Putamen (tissue), 1 donor: ENCODE measurements around the gene FAM193A.
"Not testable (repeated sequence)": the region's sequence is repeated elsewhere in the genome, so short reads cannot be mapped to it uniquely, and the experiment has no call there.

Experiments used
- DNase-seq: peaks from one replicate; pipeline ENCODE4 v3.0.0-alpha.2; 2016; ENCODE audit warnings: low spot score

The FAM193A gene

GRCh38 chr4:2691313-2691712 lies 154.9 kb downstream of the FAM193A start:
- DNase-seq: no peak

- DNase-seq: no peak
Observed at GRCh38 chr4:2691952-2692435, 155.5 kb downstream of the FAM193A start.

- no peak for DNase-seq
Observed at GRCh38 chr4:2694691-2695090, 158.2 kb downstream of the FAM193A start.

GRCh38 chr4:2695346-2696060 lies 159.1 kb downstream of the FAM193A start:
- DNase-seq: no peak

GRCh38 chr4:2696423-2696822 lies 160.0 kb downstream of the FAM193A start:
- DNase-seq: no peak

- DNase-seq: no peak
Observed at GRCh38 chr4:2697995-2698414, 161.6 kb downstream of the FAM193A start.

GRCh38 chr4:2698504-2698903 lies 162.1 kb downstream of the FAM193A start:
- DNase-seq: no peak

GRCh38 chr4:2698951-2699505 lies 162.6 kb downstream of the FAM193A start:
- DNase-seq: no peak

- peak; percentile 14 for DNase-seq
Observed at GRCh38 chr4:2699534-2699933, 163.1 kb downstream of the FAM193A start.

GRCh38 chr4:2700031-2700430 lies 163.6 kb downstream of the FAM193A start:
- DNase-seq: no peak

- DNase-seq: peak; percentile 15
Observed at GRCh38 chr4:2702361-2702760, 165.9 kb downstream of the FAM193A start.

- no peak for DNase-seq
Observed at GRCh38 chr4:2702770-2703169, 166.3 kb downstream of the FAM193A start.

GRCh38 chr4:2712261-2712842 lies 175.9 kb downstream of the FAM193A start:
- DNase-seq: no peak

GRCh38 chr4:2713337-2713736 lies 176.9 kb downstream of the FAM193A start:
- no peak for DNase-seq

- DNase-seq: peak; percentile 28
Observed at GRCh38 chr4:2714061-2714770, 177.8 kb downstream of the FAM193A start.

GRCh38 chr4:2714918-2715317 lies 178.5 kb downstream of the FAM193A start:
- no peak for DNase-seq

GRCh38 chr4:2715426-2715825 lies 179.0 kb downstream of the FAM193A start:
- no peak for DNase-seq

GRCh38 chr4:2716236-2716635 lies 179.8 kb downstream of the FAM193A start:
- DNase-seq: no peak

- no peak for DNase-seq
Observed at GRCh38 chr4:2721586-2721985, 185.1 kb downstream of the FAM193A start.

- no peak for DNase-seq
Observed at GRCh38 chr4:2722033-2722432, 185.6 kb downstream of the FAM193A start.

GRCh38 chr4:2723751-2724150 lies 187.3 kb downstream of the FAM193A start:
- no peak for DNase-seq

- DNase-seq: no peak
Observed at GRCh38 chr4:2725380-2725779, 188.9 kb downstream of the FAM193A start.

GRCh38 chr4:2726881-2727280 lies 190.4 kb downstream of the FAM193A start:
- DNase-seq: not testable (repeated sequence)
